Uterus (tissue), 4 donors: ENCODE measurements around the gene PCDHB8. TPM values are rescaled to one million over a fixed set of nuclear protein-coding genes. Genes with fewer than 3 reads are reported as not detected.
"Not testable (repeated sequence)": the region's sequence is repeated elsewhere in the genome, so short reads cannot be mapped to it uniquely, and the experiment has no call there.

ENCODE experiments used
- DNase-seq, 2 donors: peaks; one replicate each; pipeline ENCODE4 v3.0.0-alpha.2; 2019 to 2020
- H3K27ac ChIP-seq, 2 donors: fragments of 200-600 bp; sonication (generic); 1 replicate in 1 of 2; 2 replicates in 1 of 2; pipeline ENCODE4 v1.5.1; 2016 to 2018
- H3K27me3 ChIP-seq, 2 donors: fragments of 200-600 bp; sonication (generic); one replicate each; pipeline ENCODE4 v1.5.1; 2018 to 2019; ENCODE audit warnings: control low read depth in 1 of 2
- H3K36me3 ChIP-seq, 2 donors: fragments of 200-600 bp; sonication (generic); one replicate each; pipeline ENCODE4 v1.5.1; 2019; ENCODE audit warnings: control low read depth in 1 of 2
- H3K4me1 ChIP-seq, 2 donors: fragments of 200-600 bp; sonication (generic); one replicate each; pipeline ENCODE4 v1.5.1; 2018 to 2019; ENCODE audit warnings: control low read depth in 1 of 2
- H3K4me3 ChIP-seq, 2 donors: fragments of 200-600 bp; sonication (generic); 1 replicate in 1 of 2; 2 replicates in 1 of 2; pipeline ENCODE4 v1.5.1; 2018 to 2019; ENCODE audit warnings: mild to moderate bottlenecking in 1 of 2
- H3K9me3 ChIP-seq, 2 donors: fragments of 200-600 bp; sonication (generic); one replicate each; pipeline ENCODE4 v1.5.1; 2019; ENCODE audit warnings: control low read depth in 1 of 2
- POLR2A ChIP-seq, 2 donors: fragments of 450-650 bp; IDR thresholded peaks; one replicate each; pipeline ENCODE4 v1.6.1; 2016; ENCODE audit warnings: antibody characterized with exemption in 2 of 2, mild to moderate bottlenecking in 1 of 2, moderate library complexity in 1 of 2
- intact Hi-C: fragments of 100-400 bp; cut with DNase I; formaldehyde crosslinking; loops from one replicate; pipeline ENCODE4 v1.15.1; 2023; ENCODE audit warnings: low total_unique reads
- total RNA-seq, 4 donors: library from RNA; depleted of rRNA in 3 of 4; stranded (reverse); fragments of >200 nt in 3 of 4; gene quantifications; one replicate each; pipeline versions ENCODE4 v1.1.0 to v1.2.4, GENCODE V29; 2014 to 2023
- TF ChIP-seq, protein P1 (sequence below), 4 experiments: fragments of 200-600 bp in 2 of 4; fragments of 450-650 bp in 2 of 4; sonication (generic) in 2 of 4; IDR thresholded peaks; one replicate each; pipeline ENCODE4 v1.5.1; 2016 to 2019; ENCODE audit warnings: antibody characterized with exemption in 4 of 4, mild to moderate bottlenecking in 2 of 4, moderate library complexity in 1 of 4
- donor health status: DM: yes; HTN: yes; CAD: no.

PCDHB8 gene
- total RNA-seq, 4 donors from 2014 or later, result under 0.01 to 5.4 (median 2.1) TPM

DNA sequence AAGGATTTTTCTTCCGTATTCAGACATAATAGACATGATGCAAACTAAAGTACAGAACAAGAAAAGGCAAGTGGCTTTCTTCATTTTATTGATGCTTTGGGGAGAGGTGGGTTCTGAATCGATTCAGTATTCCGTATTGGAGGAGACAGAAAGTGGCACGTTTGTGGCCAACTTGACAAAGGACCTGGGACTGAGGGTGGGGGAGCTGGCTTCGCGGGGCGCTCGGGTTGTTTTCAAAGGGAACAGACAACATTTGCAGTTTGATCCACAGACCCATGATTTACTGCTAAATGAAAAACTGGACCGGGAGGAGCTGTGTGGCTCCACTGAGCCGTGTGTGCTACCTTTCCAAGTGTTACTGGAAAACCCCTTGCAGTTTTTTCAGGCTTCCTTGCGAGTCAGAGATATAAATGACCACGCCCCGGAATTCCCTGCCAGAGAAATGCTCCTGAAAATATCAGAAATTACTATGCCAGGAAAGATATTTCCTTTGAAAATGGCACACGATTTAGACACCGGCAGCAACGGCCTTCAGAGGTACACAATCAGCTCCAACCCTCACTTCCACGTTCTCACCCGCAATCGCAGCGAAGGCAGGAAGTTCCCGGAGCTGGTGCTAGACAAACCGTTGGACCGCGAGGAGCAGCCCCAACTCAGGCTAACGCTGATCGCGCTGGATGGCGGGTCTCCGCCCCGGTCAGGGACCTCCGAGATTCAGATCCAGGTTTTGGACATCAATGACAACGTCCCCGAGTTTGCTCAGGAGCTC lies 27.2 kb upstream of the PCDHB8 start:
- H3K4me3 ChIP-seq, result no peak overlapping the region
- intact Hi-C loops, result no loop called here
- H3K9me3 ChIP-seq, result peaks cover 0 to 40% of the 10 kb centered on the region in 2 donors
- H3K4me1 ChIP-seq, result no peaks in the 10 kb centered on the region
- no peaks in the 10 kb centered on the region for H3K27me3 ChIP-seq
- DNase-seq, result no peak
- no peaks in the 10 kb centered on the region for H3K36me3 ChIP-seq
- no peak for TF ChIP-seq POLR2A (IDR thresholded peaks at IDR 0.05)
- TF ChIP-seq, protein P1, sequence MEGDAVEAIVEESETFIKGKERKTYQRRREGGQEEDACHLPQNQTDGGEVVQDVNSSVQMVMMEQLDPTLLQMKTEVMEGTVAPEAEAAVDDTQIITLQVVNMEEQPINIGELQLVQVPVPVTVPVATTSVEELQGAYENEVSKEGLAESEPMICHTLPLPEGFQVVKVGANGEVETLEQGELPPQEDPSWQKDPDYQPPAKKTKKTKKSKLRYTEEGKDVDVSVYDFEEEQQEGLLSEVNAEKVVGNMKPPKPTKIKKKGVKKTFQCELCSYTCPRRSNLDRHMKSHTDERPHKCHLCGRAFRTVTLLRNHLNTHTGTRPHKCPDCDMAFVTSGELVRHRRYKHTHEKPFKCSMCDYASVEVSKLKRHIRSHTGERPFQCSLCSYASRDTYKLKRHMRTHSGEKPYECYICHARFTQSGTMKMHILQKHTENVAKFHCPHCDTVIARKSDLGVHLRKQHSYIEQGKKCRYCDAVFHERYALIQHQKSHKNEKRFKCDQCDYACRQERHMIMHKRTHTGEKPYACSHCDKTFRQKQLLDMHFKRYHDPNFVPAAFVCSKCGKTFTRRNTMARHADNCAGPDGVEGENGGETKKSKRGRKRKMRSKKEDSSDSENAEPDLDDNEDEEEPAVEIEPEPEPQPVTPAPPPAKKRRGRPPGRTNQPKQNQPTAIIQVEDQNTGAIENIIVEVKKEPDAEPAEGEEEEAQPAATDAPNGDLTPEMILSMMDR (IDR thresholded peaks at IDR 0.05), result no peak
- H3K27ac ChIP-seq, result no peak overlapping the region

DNA sequence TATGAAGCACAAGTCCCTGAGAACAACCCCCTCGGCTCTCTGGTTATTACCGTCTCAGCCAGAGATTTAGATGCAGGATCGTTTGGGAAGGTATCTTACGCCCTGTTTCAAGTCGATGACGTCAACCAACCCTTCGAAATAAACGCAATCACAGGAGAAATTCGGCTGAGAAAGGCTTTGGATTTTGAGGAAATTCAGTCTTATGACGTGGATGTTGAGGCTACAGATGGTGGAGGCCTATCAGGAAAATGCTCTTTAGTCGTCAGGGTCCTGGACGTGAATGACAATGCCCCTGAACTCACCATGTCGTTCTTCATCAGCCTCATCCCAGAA lies 26.6 kb upstream of the PCDHB8 start:
- TF ChIP-seq POLR2A (IDR thresholded peaks at IDR 0.05), result no peak
- TF ChIP-seq, protein P1 (IDR thresholded peaks at IDR 0.05), result no peak
- Histone ChIP-seq H3K36me3 (no peaks in the 10 kb centered on the region), H3K4me1 (no peaks in the 10 kb centered on the region), H3K27me3 (no peaks in the 10 kb centered on the region), H3K4me3 (no peak overlapping the region), H3K9me3 (peaks cover 0 to 41% of the 10 kb centered on the region in 2 donors), H3K27ac (no peak overlapping the region)
- intact Hi-C loops, result no loop called here
- DNase-seq, result no peak

DNA sequence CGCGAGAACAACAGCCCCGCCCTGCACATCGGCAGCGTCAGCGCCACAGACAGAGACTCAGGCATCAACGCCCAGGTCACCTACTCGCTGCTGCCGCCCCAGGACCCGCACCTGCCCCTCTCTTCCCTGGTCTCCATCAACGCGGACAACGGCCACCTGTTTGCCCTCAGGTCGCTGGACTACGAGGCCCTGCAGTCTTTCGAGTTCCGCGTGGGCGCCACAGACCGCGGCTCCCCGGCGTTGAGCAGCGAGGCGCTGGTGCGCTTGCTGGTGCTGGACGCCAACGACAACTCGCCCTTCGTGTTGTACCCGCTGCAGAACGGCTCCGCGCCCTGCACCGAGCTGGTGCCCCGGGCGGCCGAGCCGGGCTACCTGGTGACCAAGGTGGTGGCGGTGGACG lies 26.0 kb upstream of the PCDHB8 start:
- H3K27me3 ChIP-seq, H3K36me3 ChIP-seq, H3K4me1 ChIP-seq, H3K27ac ChIP-seq, DNase-seq, intact Hi-C loops, H3K4me3 ChIP-seq: not testable (repeated sequence)
- H3K9me3 ChIP-seq, result peaks cover 0 to 47% of the 10 kb centered on the region in 2 donors

DNA sequence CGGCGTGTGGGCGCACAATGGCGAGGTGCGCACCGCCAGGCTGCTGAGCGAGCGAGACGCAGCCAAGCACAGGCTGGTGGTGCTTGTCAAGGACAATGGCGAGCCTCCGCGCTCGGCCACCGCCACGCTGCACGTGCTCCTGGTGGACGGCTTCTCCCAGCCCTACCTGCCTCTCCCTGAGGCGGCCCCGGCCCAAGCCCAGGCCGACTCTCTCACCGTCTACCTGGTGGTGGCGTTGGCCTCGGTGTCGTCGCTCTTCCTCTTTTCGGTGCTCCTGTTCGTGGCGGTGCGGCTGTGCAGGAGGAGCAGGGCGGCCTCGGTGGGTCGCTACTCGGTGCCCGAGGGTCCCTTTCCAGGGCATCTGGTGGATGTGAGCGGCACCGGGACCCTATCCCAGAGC lies 25.5 kb upstream of the PCDHB8 start:
- DNase-seq, H3K4me1 ChIP-seq, H3K27ac ChIP-seq, H3K4me3 ChIP-seq, H3K36me3 ChIP-seq, H3K27me3 ChIP-seq, intact Hi-C loops: not testable (repeated sequence)
- H3K9me3 ChIP-seq, result peaks cover 0 to 51% of the 10 kb centered on the region in 2 donors

DNA sequence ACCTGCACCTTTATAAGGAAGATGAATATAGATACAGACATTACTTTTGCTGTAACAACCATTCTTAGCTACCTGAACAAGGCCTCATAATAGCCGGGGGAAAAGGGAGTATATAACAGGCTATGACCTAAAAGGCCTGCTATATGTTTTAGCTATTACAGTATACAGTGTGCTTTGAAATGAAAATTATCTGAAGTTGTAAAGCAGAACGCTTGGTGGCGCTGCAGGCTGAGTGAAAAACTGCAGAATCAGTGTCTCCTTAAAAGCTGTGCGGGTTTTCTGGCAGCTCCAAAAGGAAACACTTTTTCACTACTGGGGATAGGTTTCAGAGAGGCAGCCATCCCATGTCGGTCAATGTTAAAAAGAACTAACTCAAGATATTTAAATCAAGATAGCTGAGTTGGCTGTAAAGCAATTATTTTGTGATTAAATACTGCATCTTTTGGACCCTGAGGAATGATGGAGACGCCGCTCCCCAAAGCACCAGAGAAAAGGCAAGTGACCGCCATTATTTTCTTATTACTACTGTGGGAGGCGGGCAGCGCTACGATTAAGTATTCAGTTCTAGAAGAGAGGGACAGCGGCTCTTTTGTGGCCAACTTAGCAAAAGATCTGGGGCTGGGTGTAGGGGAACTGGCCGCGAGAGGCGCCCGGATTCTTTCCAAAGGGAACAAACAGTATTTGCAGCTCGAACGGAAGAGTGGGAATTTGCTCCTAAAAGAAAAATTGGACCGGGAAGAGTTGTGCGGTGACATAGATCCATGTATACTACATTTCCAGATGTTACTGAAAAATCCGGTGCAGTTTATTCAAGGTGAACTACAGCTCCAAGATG lies 21.8 kb upstream of the PCDHB8 start:
- Histone ChIP-seq H3K36me3 (no peaks in the 10 kb centered on the region), H3K27me3 (no peaks in the 10 kb centered on the region), H3K4me3 (no peak overlapping the region), H3K4me1 (no peaks in the 10 kb centered on the region), H3K9me3 (peaks cover 0 to 53% of the 10 kb centered on the region in 2 donors), H3K27ac (no peak overlapping the region)
- DNase-seq, result no peak
- intact Hi-C loops, result no loop called here
- no peak for TF ChIP-seq POLR2A (IDR thresholded peaks at IDR 0.05)
- TF ChIP-seq, protein P1 (IDR thresholded peaks at IDR 0.05), result no peak

DNA sequence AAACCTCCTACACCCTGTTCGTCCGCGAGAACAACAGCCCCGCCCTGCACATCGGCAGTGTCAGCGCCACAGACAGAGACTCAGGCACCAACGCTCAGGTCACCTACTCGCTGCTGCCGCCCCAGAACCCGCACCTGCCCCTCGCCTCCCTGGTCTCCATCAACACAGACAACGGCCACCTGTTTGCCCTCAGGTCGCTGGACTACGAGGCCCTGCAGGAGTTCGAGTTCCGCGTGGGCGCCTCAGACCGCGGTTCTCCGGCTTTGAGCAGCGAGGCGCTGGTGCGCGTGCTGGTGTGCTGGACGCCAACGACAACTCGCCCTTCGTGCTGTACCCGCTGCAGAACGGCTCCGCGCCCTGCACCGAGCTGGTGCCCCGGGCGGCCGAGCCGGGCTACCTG lies 20.2 kb upstream of the PCDHB8 start:
- H3K36me3 ChIP-seq, H3K4me3 ChIP-seq, H3K4me1 ChIP-seq, H3K27ac ChIP-seq, DNase-seq, intact Hi-C loops, H3K27me3 ChIP-seq: not testable (repeated sequence)
- peaks cover 0 to 44% of the 10 kb centered on the region in 2 donors for H3K9me3 ChIP-seq

DNA sequence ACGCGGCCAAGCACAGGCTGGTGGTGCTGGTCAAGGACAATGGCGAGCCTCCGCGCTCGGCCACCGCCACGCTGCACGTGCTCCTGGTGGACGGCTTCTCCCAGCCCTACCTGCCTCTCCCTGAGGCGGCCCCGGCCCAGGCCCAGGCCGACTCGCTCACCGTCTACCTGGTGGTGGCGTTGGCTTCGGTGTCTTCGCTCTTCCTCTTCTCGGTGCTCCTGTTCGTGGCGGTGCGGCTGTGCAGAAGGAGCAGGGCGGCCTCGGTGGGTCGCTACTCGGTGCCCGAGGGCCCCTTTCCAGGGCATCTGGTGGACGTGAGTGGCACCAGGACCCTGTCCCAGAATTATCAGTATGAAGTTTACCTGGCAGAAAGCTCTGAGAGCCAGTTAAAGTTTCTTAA lies 19.7 kb upstream of the PCDHB8 start:
- H3K4me3 ChIP-seq, H3K27me3 ChIP-seq, DNase-seq, H3K27ac ChIP-seq, H3K4me1 ChIP-seq, H3K36me3 ChIP-seq, intact Hi-C loops: not testable (repeated sequence)
- peaks cover 0 to 40% of the 10 kb centered on the region in 2 donors for H3K9me3 ChIP-seq
